Lung (tissue), 12 donors: ENCODE results near the gene ADCY1. TPM values are rescaled to one million over a fixed set of nuclear protein-coding genes. Genes with fewer than 3 reads are reported as not detected.
A peak's percentile ranks its signal among the peaks of the same experiment; 100 is the strongest.

Experiments used
- ATAC-seq: fragments of 200-7000 bp; cut with Tn5 transposase; one replicate; pipeline ENCODE4 v1.9.1; 2020; ENCODE audit warnings: moderate number of reproducible peaks; ENCODE audit not compliant: insufficient read depth, low FRiP score
- DNase-seq, 3 donors: peaks; one replicate each; pipeline ENCODE4 v3.0.0-alpha.2; 2013 to 2017
- H3K27ac ChIP-seq, 2 donors: one replicate each; pipeline ENCODE4 v1.5.1; 2013; ENCODE audit warnings: mild to moderate bottlenecking in 2 of 2, moderate library complexity in 2 of 2, control low read depth in 1 of 2, inconsistent platforms in 1 of 2, low read depth in 1 of 2, low read length in 1 of 2
- H3K27me3 ChIP-seq, 3 donors: one replicate each; pipeline ENCODE4 v1.5.1; 2013; ENCODE audit warnings: low read length in 2 of 3; ENCODE audit not compliant: control insufficient read depth in 3 of 3, insufficient read depth in 3 of 3
- H3K36me3 ChIP-seq, 4 donors: one replicate each; pipeline ENCODE4 v1.5.1; 2013; ENCODE audit warnings: low read length in 4 of 4, mild to moderate bottlenecking in 1 of 4, moderate library complexity in 1 of 4; ENCODE audit not compliant: control insufficient read depth in 4 of 4, insufficient read depth in 4 of 4
- H3K4me1 ChIP-seq, 5 donors: one replicate each; pipeline ENCODE4 v1.5.1; 2013; ENCODE audit warnings: low read length in 5 of 5, mild to moderate bottlenecking in 2 of 5, moderate library complexity in 1 of 5; ENCODE audit not compliant: control insufficient read depth in 5 of 5, insufficient read depth in 5 of 5
- H3K4me3 ChIP-seq: one replicate; pipeline ENCODE4 v1.5.1; 2013; ENCODE audit warnings: mild to moderate bottlenecking, control low read depth, moderate library complexity
- H3K9ac ChIP-seq, 2 donors: one replicate each; pipeline ENCODE4 v1.5.1; 2013; ENCODE audit warnings: low read length in 2 of 2, control low read depth in 1 of 2; ENCODE audit not compliant: insufficient read depth in 1 of 2
- H3K9me3 ChIP-seq, 4 donors: one replicate each; pipeline ENCODE4 v1.5.1; 2013; ENCODE audit warnings: low read length in 3 of 4, mild to moderate bottlenecking in 1 of 4, moderate library complexity in 1 of 4; ENCODE audit not compliant: control insufficient read depth in 4 of 4, insufficient read depth in 3 of 4
- WGBS, 2 donors: extraction: QIAGEN DNeasy Blood & Tissue Kit; methylation state at CpG; one replicate each; pipeline ENCODE4 v1.1.7; 2013; 5-methylcytosine and 5-hydroxymethylcytosine counted together
- polyA plus RNA-seq, 2 donors: library from polyadenylated mRNA; stranded (reverse); fragments of 200-250 nt; gene quantifications; one replicate each; pipeline ENCODE4 v1.2.1, GENCODE V29; 2013
- total RNA-seq, 2 donors: library from RNA; depleted of rRNA in 1 of 2; stranded (reverse); fragments of >200 nt in 1 of 2; gene quantifications; one replicate each; pipeline ENCODE4 v1.2.1, GENCODE V29; 2014 to 2021
- TF ChIP-seq, protein P1 (sequence below): IDR thresholded peaks from 2 replicates; pipeline ENCODE4 v1.5.1; 2012; ENCODE audit warnings: mild to moderate bottlenecking; ENCODE audit errors: control extremely low read depth, extremely low read depth
- donor health status: control.
- donor health status: control.
- donor health status: Bipolar disorder and iron deficiency.
- donor health status: healthy.
- donor health status: DM: yes; HTN: yes; CAD: no.

ADCY1 gene
- total and polyA plus RNA-seq, 4 donors: 0.14 to 1.8 (median 0.28) TPM

DNA sequence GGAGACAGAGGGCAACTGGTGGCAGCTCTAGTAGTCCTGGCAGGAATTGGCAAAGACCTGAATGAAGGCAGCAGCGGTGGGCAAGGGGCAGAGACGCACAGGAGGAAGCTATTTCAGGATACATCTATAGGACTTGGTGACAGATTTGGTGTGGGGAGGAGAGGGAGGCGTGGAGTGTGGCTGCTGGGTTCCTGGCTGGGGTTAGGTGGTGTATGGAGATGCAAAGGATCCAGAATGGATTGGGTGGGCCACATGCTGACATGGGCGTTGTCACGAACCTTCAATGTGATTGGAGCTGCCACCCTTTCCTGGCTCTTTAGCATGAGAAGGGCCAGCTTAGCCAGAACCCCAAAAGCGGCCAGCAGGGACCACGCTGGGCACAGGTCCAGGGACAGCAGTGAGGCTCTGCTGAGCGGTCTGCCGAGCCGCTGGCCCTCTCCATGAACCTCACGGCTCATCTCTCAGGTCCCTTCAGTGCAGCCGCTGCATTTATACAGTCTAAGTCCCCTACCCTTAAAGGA is 10.2 kb upstream of the ADCY1 start:
- no peak overlapping the region for H3K4me3 ChIP-seq
- DNase-seq: peak; percentile 36 to 60 (median 40)
- H3K4me1 ChIP-seq: peaks cover 0 to 14% (median 0%) of the 10 kb centered on the region in 5 donors
- peaks cover 0 to 11% (median 4%) of the 10 kb centered on the region in 4 donors for H3K9me3 ChIP-seq
- H3K27ac ChIP-seq: no peak overlapping the region
- no peak overlapping the region for H3K9ac ChIP-seq
- H3K27me3 ChIP-seq: no peaks in the 10 kb centered on the region
- TF ChIP-seq, protein P1, sequence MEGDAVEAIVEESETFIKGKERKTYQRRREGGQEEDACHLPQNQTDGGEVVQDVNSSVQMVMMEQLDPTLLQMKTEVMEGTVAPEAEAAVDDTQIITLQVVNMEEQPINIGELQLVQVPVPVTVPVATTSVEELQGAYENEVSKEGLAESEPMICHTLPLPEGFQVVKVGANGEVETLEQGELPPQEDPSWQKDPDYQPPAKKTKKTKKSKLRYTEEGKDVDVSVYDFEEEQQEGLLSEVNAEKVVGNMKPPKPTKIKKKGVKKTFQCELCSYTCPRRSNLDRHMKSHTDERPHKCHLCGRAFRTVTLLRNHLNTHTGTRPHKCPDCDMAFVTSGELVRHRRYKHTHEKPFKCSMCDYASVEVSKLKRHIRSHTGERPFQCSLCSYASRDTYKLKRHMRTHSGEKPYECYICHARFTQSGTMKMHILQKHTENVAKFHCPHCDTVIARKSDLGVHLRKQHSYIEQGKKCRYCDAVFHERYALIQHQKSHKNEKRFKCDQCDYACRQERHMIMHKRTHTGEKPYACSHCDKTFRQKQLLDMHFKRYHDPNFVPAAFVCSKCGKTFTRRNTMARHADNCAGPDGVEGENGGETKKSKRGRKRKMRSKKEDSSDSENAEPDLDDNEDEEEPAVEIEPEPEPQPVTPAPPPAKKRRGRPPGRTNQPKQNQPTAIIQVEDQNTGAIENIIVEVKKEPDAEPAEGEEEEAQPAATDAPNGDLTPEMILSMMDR: no peak
- 45 to 63% methylated on average over 12 of the region's 12 CpGs for WGBS, 2 donors
- no peaks in the 10 kb centered on the region for H3K36me3 ChIP-seq
- ATAC-seq: no peak

DNA sequence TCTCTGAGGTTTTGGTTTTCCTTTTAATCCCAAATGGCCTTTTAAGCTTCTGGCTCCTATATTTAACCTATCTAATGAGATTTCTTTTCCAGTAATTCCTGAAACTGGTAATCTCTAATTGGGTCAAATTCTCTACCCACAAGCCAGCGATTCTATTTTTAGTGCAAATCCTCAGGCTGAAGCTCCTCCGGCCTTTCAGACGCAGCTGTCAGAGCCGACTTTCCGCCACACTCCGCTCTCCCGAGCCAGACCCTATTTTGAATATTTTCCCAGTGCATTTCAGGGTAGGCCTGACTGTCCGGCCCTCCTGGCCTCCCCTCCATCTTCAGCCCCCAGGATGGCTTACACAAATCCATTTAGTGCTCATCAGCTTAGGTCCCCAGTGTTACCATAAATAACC is 9.7 kb upstream of the ADCY1 start:
- 56 to 69% methylated on average over 8 of the region's 8 CpGs for WGBS, 2 donors
- no peak overlapping the region for H3K4me3 ChIP-seq
- DNase-seq (peak; percentile 30 to 70 (median 47)), ATAC-seq (no peak)
- peaks cover 0 to 14% (median 0%) of the 10 kb centered on the region in 5 donors for H3K4me1 ChIP-seq
- peak overlapping the region in 1 of 2 donors; percentile 6 for H3K27ac ChIP-seq
- H3K27me3 ChIP-seq: no peaks in the 10 kb centered on the region
- H3K9ac ChIP-seq: no peak overlapping the region
- no peaks in the 10 kb centered on the region for H3K36me3 ChIP-seq
- TF ChIP-seq, protein P1: no peak
- H3K9me3 ChIP-seq: peaks cover 0 to 8% (median 3%) of the 10 kb centered on the region in 4 donors

DNA sequence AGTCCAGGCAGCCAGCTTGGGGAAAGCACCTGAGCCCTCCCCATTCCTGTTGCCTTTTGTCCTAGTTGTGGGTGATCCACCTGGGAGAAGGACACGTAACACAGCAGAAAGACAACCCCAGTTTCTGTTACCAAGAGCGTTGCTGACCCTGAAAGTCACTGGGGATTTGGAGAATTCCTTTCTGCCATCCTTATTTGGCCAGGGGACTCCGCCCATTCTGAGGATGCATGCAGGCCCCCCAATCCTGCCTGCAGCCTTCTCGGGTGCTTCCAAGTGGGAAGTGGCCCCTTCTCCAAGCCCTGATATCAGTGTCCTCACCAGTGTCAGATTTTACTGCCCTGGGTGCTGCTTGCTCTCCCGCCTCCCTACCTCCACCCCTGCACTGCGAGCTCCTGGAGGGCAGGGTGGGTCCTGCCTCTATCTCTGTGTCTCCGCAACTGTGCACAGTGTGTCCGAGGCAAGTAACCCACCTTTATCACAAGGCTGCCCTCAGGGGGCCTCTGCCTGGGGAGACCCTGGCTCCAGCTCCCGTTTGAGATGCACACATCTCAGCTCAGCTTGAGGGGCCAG is 9.2 kb upstream of the ADCY1 start:
- no peaks in the 10 kb centered on the region for H3K36me3 ChIP-seq
- TF ChIP-seq, protein P1: no peak
- DNase-seq: no peak
- no peak for ATAC-seq
- H3K4me1 ChIP-seq: peaks cover 0 to 14% (median 0%) of the 10 kb centered on the region in 5 donors
- H3K27ac ChIP-seq: no peak overlapping the region
- H3K27me3 ChIP-seq: no peaks in the 10 kb centered on the region
- 72 to 75% methylated on average over 9 of the region's 9 CpGs for WGBS, 2 donors
- H3K9me3 ChIP-seq: peaks cover 0 to 4% (median under 1%) of the 10 kb centered on the region in 4 donors
- H3K9ac ChIP-seq: no peak overlapping the region
- no peak overlapping the region for H3K4me3 ChIP-seq

DNA sequence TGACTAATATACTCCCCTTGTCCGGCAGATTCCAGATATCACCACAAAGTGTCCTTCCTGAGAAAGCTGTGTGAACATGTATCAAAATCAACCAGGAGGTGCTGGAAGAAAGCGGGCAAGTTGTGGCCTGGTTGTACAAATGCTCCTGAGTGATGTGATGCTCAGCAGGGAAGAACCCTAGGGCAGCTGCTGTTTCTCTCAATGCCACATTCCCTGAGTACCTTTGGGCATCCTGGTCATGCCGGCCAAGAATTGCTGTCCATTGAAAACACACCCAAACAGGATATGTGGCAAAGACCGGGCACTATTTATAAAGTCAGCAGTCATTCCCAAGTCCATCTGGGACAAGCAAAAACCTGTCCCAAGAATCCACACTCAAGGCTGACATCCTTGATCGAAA is 7.8 kb upstream of the ADCY1 start:
- DNase-seq (no peak), ATAC-seq (no peak)
- no peaks in the 10 kb centered on the region for H3K36me3 ChIP-seq
- peaks cover 0 to 14% (median 0%) of the 10 kb centered on the region in 5 donors for H3K4me1 ChIP-seq
- TF ChIP-seq, protein P1: no peak
- H3K27me3 ChIP-seq: peaks cover 0 to 6% (median 0%) of the 10 kb centered on the region in 3 donors
- peaks cover 0 to 2% (median 0%) of the 10 kb centered on the region in 4 donors for H3K9me3 ChIP-seq
- H3K9ac ChIP-seq: no peak overlapping the region
- H3K4me3 ChIP-seq: no peak overlapping the region
- WGBS, 2 donors: 82 to 84% methylated on average over 5 of the region's 5 CpGs
- no peak overlapping the region for H3K27ac ChIP-seq
